SU-DHL-6 (cell line): ENCODE data around the gene SLC22A3.

Experiments
- H2AFZ ChIP-seq: fragments of 200-600 bp; sonication (generic); 2 replicates; pipeline ENCODE4 v1.6.1; 2014; ENCODE audit warnings: low read depth, mild to moderate bottlenecking, moderate library complexity, mixed read lengths, antibody characterized with exemption, low read length; ENCODE audit not compliant: severe bottlenecking
- H3F3A ChIP-seq: fragments of 200-600 bp; shearing (Covaris generic); 2 replicates; pipeline ENCODE4 v1.6.0; 2016; ENCODE audit warnings: antibody characterized with exemption, mild to moderate bottlenecking; ENCODE audit not compliant: insufficient read depth
- H3K27ac ChIP-seq: fragments of 200-600 bp; sonication (generic); 2 replicates; pipeline ENCODE4 v1.5.1; 2016; ENCODE audit warnings: low read depth, mild to moderate bottlenecking, low read length, moderate library complexity, mixed read lengths
- H3K27me3 ChIP-seq: fragments of 200-600 bp; sonication (generic), shearing (Covaris generic); 2 replicates; pipeline ENCODE4 v1.6.0; 2014; ENCODE audit warnings: mild to moderate bottlenecking, low read length
- H3K36me3 ChIP-seq: fragments of 200-600 bp; sonication (generic); 2 replicates; pipeline ENCODE4 v1.6.1; 2014; ENCODE audit warnings: mild to moderate bottlenecking, low read length, mixed read lengths
- H3K4me2 ChIP-seq: fragments of 300-600, 200-600 bp; shearing (Covaris generic), sonication (generic); 2 replicates; pipeline ENCODE4 v1.6.0; 2014; ENCODE audit warnings: low read length, low read depth, mild to moderate bottlenecking; ENCODE audit not compliant: poor library complexity, severe bottlenecking
- H3K4me3 ChIP-seq: fragments of 200-600 bp; sonication (generic); 2 replicates; pipeline ENCODE4 v1.5.1; 2014; ENCODE audit warnings: antibody characterized with exemption, low read length, mild to moderate bottlenecking, mixed read lengths; ENCODE audit not compliant: insufficient read depth, poor library complexity, severe bottlenecking
- H3K79me2 ChIP-seq: fragments of 200-600 bp; sonication (generic); 2 replicates; pipeline ENCODE4 v1.6.1; 2014; ENCODE audit warnings: mild to moderate bottlenecking, low read length, moderate library complexity; ENCODE audit not compliant: insufficient read depth
- H3K9ac ChIP-seq: fragments of 200-600 bp; sonication (generic); 2 replicates; pipeline ENCODE4 v1.7.0; 2014; ENCODE audit warnings: mild to moderate bottlenecking, low read length
- H3K9me2 ChIP-seq: fragments of 200-600 bp; sonication (generic); replicated peaks from 2 replicates; pipeline ENCODE4 v1.6.1; 2014; ENCODE audit warnings: low read length; ENCODE audit not compliant: insufficient read depth
- H3K9me3 ChIP-seq: fragments of 200-600 bp; sonication (generic); 2 replicates; pipeline ENCODE4 v1.6.1; 2014; ENCODE audit warnings: low read length, mixed read lengths; ENCODE audit not compliant: insufficient read depth
- H4K20me1 ChIP-seq: fragments of 200-600 bp; sonication (generic); 2 replicates; pipeline ENCODE4 v1.6.1; 2014; ENCODE audit warnings: low read depth, mild to moderate bottlenecking, antibody characterized with exemption, low read length, moderate library complexity, mixed read lengths
- EZH2phosphoT487 ChIP-seq: fragments of 200-600 bp; sonication (generic), shearing (Covaris generic); conservative IDR thresholded peaks from 2 replicates; pipeline ENCODE4 v1.6.1; 2018; ENCODE audit warnings: mild to moderate bottlenecking, antibody characterized with exemption, low read length, moderate library complexity, mixed read lengths
- TF ChIP-seq, protein P1 (sequence below): fragments of 200-600 bp; sonication (generic); IDR thresholded peaks from one replicate; pipeline ENCODE4 v1.5.1; 2017; ENCODE audit warnings: antibody characterized with exemption, mild to moderate bottlenecking, low read length, moderate library complexity; ENCODE audit not compliant: insufficient read depth, poor library complexity, severe bottlenecking

SLC22A3 gene

DNA sequence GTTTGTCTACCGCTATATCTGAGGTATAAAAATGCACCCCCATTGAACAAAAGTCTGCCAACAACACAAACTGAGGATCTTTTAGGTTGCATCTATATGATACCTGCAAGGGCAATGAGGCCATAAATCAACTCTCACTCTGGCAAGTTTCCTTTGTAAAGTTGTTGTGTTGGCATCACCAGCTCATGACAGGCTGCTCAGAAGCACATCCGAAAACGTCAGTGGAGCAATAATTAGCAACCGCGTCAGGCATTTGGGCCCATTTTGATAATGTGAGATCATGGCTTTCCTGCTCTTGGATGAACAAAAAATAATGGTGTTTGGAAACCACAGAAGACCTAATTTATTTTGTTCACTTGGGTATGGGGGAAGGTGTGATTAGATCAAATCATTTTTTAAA, 12.0 kb upstream of the SLC22A3 start:
- H3K27me3 ChIP-seq = no peaks in the 10 kb centered on the region
- no peak overlapping the region for H3K9ac ChIP-seq
- H3F3A ChIP-seq = no peaks in the 10 kb centered on the region
- H3K27ac ChIP-seq = no peak overlapping the region
- TF ChIP-seq EZH2phosphoT487 = no peak
- TF ChIP-seq, protein P1, sequence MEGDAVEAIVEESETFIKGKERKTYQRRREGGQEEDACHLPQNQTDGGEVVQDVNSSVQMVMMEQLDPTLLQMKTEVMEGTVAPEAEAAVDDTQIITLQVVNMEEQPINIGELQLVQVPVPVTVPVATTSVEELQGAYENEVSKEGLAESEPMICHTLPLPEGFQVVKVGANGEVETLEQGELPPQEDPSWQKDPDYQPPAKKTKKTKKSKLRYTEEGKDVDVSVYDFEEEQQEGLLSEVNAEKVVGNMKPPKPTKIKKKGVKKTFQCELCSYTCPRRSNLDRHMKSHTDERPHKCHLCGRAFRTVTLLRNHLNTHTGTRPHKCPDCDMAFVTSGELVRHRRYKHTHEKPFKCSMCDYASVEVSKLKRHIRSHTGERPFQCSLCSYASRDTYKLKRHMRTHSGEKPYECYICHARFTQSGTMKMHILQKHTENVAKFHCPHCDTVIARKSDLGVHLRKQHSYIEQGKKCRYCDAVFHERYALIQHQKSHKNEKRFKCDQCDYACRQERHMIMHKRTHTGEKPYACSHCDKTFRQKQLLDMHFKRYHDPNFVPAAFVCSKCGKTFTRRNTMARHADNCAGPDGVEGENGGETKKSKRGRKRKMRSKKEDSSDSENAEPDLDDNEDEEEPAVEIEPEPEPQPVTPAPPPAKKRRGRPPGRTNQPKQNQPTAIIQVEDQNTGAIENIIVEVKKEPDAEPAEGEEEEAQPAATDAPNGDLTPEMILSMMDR = no peak
- no peak overlapping the region for H2AFZ ChIP-seq
- no peaks in the 10 kb centered on the region for H3K36me3 ChIP-seq
- H3K79me2 ChIP-seq = no peaks in the 10 kb centered on the region
- H3K9me3 ChIP-seq = no peaks in the 10 kb centered on the region
- H4K20me1 ChIP-seq = no peaks in the 10 kb centered on the region
- no peaks in the 10 kb centered on the region for H3K9me2 ChIP-seq
- no peak overlapping the region for H3K4me3 ChIP-seq
- no peak overlapping the region for H3K4me2 ChIP-seq

DNA sequence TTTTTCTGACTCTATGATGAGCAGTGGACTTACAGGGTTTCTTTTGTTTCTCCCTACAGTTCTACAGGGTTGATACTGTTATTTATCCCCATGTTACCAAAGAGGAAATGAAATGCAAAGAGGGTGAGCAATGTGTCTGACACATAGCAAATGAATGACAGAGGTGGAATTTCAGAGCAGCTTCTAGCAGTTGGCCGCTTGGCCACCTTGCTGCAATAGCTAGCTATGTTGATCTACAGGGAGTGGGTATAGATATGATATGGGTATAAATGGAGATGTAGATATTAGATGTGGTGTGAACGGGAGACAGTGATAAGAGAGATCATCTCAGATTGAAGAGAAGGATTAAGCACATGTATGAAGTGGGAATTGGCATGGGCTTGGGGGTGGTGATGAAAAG, 10.9 kb upstream of the SLC22A3 start:
- H3K9me3 ChIP-seq = no peaks in the 10 kb centered on the region
- H3K36me3 ChIP-seq = no peaks in the 10 kb centered on the region
- H3K4me3 ChIP-seq = no peak overlapping the region
- no peak overlapping the region for H3K4me2 ChIP-seq
- H3K79me2 ChIP-seq = no peaks in the 10 kb centered on the region
- no peak for TF ChIP-seq EZH2phosphoT487
- TF ChIP-seq, protein P1 = no peak
- H3F3A ChIP-seq = no peaks in the 10 kb centered on the region
- H3K27ac ChIP-seq = no peak overlapping the region
- no peaks in the 10 kb centered on the region for H3K9me2 ChIP-seq
- no peaks in the 10 kb centered on the region for H3K27me3 ChIP-seq
- H3K9ac ChIP-seq = no peak overlapping the region
- no peak overlapping the region for H2AFZ ChIP-seq
- H4K20me1 ChIP-seq = no peaks in the 10 kb centered on the region

DNA sequence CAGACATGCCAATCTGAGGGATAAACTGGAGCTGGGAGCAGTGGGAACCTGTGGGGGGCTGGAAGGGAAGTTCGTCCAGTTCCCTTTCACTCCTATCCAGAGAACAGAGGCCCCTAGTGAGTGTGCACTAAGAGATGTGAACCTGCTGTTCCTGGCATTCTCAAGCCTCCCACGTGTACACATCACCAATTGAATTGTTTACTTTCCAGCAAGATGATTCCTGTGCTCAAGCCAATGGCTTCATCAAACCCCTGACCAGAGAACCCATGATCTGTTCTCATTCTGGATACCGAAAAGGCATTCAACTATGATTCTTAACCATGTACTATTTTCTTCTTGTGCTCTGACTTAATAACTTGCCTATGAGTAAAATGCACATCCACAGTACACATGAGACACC, 10.2 kb upstream of the SLC22A3 start:
- no peaks in the 10 kb centered on the region for H3F3A ChIP-seq
- no peak overlapping the region for H3K27ac ChIP-seq
- TF ChIP-seq, protein P1 = no peak
- TF ChIP-seq EZH2phosphoT487 = no peak
- no peak overlapping the region for H2AFZ ChIP-seq
- no peaks in the 10 kb centered on the region for H3K9me3 ChIP-seq
- no peak overlapping the region for H3K4me3 ChIP-seq
- 0 out of 2 replicates have a peak, but pooled peaks cover 2% of the 10 kb centered on the region for H3K27me3 ChIP-seq
- no peak overlapping the region for H3K4me2 ChIP-seq
- no peak overlapping the region for H3K9ac ChIP-seq
- no peaks in the 10 kb centered on the region for H3K36me3 ChIP-seq
- H3K79me2 ChIP-seq = no peaks in the 10 kb centered on the region
- H3K9me2 ChIP-seq = no peaks in the 10 kb centered on the region
- H4K20me1 ChIP-seq = no peaks in the 10 kb centered on the region
